ENCODE data around the gene LRBA.

- TF ChIP-seq CTCF (IDR thresholded peaks at IDR 0.05) (no peak), POLR2A (IDR thresholded peaks at IDR 0.05) (no peak), EP300 (IDR thresholded peaks at IDR 0.05) (no peak)
These were observed 241.2 kb downstream of the LRBA start for GRCh38 chr4:150773729-150774449.
